Measurements from ENCODE around the gene INTS14. TPM values are rescaled to one million over a fixed set of nuclear protein-coding genes. Genes with fewer than 3 reads are reported as not detected.

INTS14 gene
- total RNA-seq, 1 experiment from 2014 or later, result 41.2 TPM

GRCh38 chr15:65634356-65634755, 23.4 kb upstream of the INTS14 start:
- intact Hi-C loops (cut with micrococcal nuclease; ENCODE audit: unreplicated experiment) (loop anchor here (10.0 kb wide), 1 partner anchor 190 kb away; no protein-coding TSS in a partner anchor), in situ Hi-C loops (cut with HindIII; ENCODE audit: low pct_unique_long_range_greater_than_20kb, low sequenced_read_pairs) (no loop called here)
- Histone ChIP-seq H3K27me3 (ENCODE audit: control insufficient read depth, insufficient read depth, low read length) (no peaks in the 10 kb centered on the region), H3K27ac (ENCODE audit: low read length) (no peak overlapping the region), H3K9me3 (ENCODE audit: control insufficient read depth, insufficient read depth, low read depth, low read length) (no peaks in the 10 kb centered on the region), H3K4me1 (ENCODE audit: control insufficient read depth, insufficient read depth, low read length) (peaks cover 6% of the 10 kb centered on the region; the same call in 1 of the 2 replicates), H3K4me3 (ENCODE audit: low read depth in 2 of 2, low read length in 2 of 2) (no peak overlapping the region), H3K36me3 (ENCODE audit: control insufficient read depth, insufficient read depth, low read length) (no peaks in the 10 kb centered on the region)
- ChIA-PET POLR2A (no interaction called here), CTCF (no interaction called here)
- DNase-seq (ENCODE audit: low read depth, low spot score) (peak; percentile 32), ATAC-seq (no peak)
- no TSS peak for BruUV-seq (replicated peaks)
- TF ChIP-seq POLR2AphosphoS5 (IDR thresholded peaks at IDR 0.05; ENCODE audit: low read depth, low read length) (no peak), REST (IDR thresholded peaks at IDR 0.05; ENCODE audit: insufficient read depth in 1 of 2, low read depth in 2 of 2, low read length in 1 of 2) (no peak), TCF7L2 (IDR thresholded peaks at IDR 0.05; ENCODE audit: low read depth, low read length) (no peak), CTCF (IDR thresholded peaks at IDR 0.05) (no peak), SIN3A (IDR thresholded peaks at IDR 0.05; ENCODE audit: borderline replicate concordance, insufficient read depth, low read depth, low read length) (no peak)

GRCh38 chr15:65633752-65634151, 22.8 kb upstream of the INTS14 start:
- no peak for ATAC-seq
- intact Hi-C loops (cut with micrococcal nuclease; ENCODE audit: unreplicated experiment), result loop anchor here (10.0 kb wide), 1 partner anchor 191 kb away; no protein-coding TSS in a partner anchor

More at GRCh38 chr15:65633752-65634151, 22.8 kb upstream of the INTS14 start:
- H3K9me3 ChIP-seq (ENCODE audit: control insufficient read depth, insufficient read depth, low read depth, low read length), result no peaks in the 10 kb centered on the region
- H3K4me1 ChIP-seq (ENCODE audit: control insufficient read depth, insufficient read depth, low read length), result peaks cover 6% of the 10 kb centered on the region; the same call in 1 of the 2 replicates
- ChIA-PET CTCF (no interaction called here), POLR2A (no interaction called here)
- no peak for TF ChIP-seq POLR2AphosphoS5 (IDR thresholded peaks at IDR 0.05; ENCODE audit: low read depth, low read length)
- TF ChIP-seq TCF7L2 (IDR thresholded peaks at IDR 0.05; ENCODE audit: low read depth, low read length), result no peak
- no peak for TF ChIP-seq CTCF (IDR thresholded peaks at IDR 0.05)
- TF ChIP-seq SIN3A (IDR thresholded peaks at IDR 0.05; ENCODE audit: borderline replicate concordance, insufficient read depth, low read depth, low read length), result no peak
- TF ChIP-seq REST (IDR thresholded peaks at IDR 0.05; ENCODE audit: insufficient read depth in 1 of 2, low read depth in 2 of 2, low read length in 1 of 2), result no peak
- no peaks in the 10 kb centered on the region for H3K27me3 ChIP-seq (ENCODE audit: control insufficient read depth, insufficient read depth, low read length)
- no peak overlapping the region for H3K4me3 ChIP-seq (ENCODE audit: low read depth in 2 of 2, low read length in 2 of 2)
- no peak overlapping the region for H3K27ac ChIP-seq (ENCODE audit: low read length)
- no peaks in the 10 kb centered on the region for H3K36me3 ChIP-seq (ENCODE audit: control insufficient read depth, insufficient read depth, low read length)
- no peak for DNase-seq (ENCODE audit: low read depth, low spot score)
- in situ Hi-C loops (cut with HindIII; ENCODE audit: low pct_unique_long_range_greater_than_20kb, low sequenced_read_pairs), result no loop called here
- BruUV-seq (replicated peaks), result no TSS peak

Data from Panc1 (cell line).